Measurements from ENCODE around the gene RAB10.

- TF ChIP-seq CTCF (IDR thresholded peaks at IDR 0.05): no peak
- TF ChIP-seq POLR2AphosphoS5 (IDR thresholded peaks at IDR 0.05): no peak
Measured at GRCh38 chr2:26169681-26170414, 136.0 kb downstream of the RAB10 start.

Data from upper lobe of left lung (tissue), 4 donors.